ENCODE results near the gene NRBF2. TPM values are rescaled to one million over a fixed set of nuclear protein-coding genes. Genes with fewer than 3 reads are reported as not detected.
"Not testable (repeated sequence)": the region's sequence is repeated elsewhere in the genome, so short reads cannot be mapped to it uniquely, and the experiment has no call there.

Gene NRBF2
- total RNA-seq = 26.7 and 27.8 TPM in 2 replicates

DNA sequence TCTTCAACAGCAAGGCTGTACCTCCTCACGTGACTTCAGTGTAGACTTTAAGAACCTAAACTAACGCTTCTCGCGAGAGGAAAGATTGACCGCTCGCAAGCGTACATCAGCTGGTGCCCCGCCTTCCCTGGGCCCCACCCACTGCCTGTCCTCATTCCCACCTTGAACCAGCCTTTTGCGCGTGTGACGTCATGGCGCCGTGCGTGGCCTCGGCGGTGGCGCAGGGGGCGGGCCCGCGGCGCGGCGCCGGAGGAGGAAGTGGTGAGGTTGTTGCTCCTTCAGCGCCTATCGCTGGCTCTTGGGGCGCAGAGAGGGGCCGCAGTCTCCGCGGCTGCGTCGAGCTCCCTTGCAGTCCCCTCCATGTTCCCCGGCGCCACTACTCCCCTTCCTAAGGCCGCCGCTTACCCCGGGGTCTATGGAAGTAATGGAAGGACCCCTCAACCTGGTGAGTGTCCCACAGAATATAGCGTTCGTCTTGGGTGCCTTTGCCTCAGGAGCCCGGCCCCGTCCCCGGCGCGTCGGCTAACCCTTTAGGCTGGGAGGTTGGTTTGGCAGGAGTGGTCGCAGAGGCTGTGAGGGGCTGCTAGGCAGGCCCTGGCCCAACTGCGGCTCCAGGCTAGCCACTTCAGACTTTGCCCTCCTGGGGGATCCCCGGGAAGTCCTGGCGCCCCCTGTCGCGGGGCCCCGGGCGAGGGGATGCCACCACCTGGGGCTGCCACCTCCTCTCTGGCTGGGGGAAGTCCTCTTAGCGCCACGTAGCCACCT lies at the start of gene NRBF2:
NRBF2 (plus strand) TSS at position 273 of the 765 bp plus-strand sequence; CDS start at position 416, 143 bp downstream.
- intact Hi-C loops (cut with micrococcal nuclease) = loop anchor here (1.0 to 10.0 kb wide), 22 partner anchors 25 to 1378 kb away; partner anchors contain the start of genes ADO, EGR2 and REEP3

DNA sequence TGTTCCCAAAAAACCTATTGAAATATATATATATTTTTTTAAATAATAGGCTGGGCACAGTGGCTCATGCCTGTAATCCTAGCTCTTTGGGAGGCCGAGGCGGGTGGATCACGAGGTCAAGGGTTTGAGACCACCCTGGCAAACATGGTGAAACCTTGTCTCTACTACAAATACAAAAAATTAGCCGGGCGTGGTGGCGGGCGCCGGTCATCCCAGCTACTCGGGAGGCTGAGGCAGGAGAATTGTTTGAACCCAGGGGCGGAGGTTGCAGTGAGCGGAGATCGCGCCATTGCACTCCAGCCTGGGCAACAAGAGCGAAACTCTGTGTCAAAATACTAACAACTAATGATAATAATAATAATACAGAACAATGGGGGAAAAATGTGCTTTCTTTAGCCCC lies 49.7 kb upstream of the NRBF2 start:
- intact Hi-C loops (cut with micrococcal nuclease) = loop anchor here (5.0 kb wide), 1 partner anchor 549 kb away; no protein-coding TSS in a partner anchor

DNA sequence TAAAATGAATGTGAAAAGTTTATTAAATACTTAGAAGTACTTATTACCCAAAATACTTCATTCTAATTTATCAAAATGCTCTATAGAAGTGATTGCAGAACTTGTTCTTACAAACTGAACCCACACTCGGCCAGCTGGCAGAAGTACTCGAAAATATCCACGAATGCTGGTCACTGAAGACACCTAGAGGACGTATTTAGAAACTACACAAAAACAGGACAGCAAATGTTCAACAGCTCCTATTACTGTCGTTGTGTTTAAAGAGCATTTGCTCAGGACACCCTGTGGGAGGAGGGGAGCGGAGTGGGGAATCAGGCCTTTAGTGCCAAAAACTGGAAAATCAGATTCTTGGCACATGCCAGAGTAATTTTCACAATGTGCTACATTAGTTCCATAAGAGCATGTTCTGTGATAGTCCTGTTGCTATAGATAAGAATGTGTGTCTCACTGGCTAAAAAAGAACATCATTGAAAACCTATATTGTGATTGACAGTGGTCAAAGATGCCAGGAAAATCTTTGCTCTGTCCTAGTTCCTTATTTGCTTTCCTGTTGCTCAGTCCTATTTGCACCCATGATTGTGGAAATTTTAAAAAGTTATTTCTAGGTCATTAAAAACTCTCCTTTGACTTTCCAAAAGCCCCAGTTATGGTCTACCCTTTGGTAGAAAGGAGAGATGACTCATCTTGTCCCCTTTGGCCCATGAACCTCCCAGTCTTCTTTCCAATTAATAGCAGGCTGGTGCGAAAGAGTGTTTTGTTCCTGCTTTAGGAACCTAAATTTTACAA lies 49.0 kb upstream of the NRBF2 start:
- intact Hi-C loops (cut with micrococcal nuclease) = loop anchor here (1.0 to 5.0 kb wide), 11 partner anchors 49 to 647 kb away; partner anchors contain the start of gene NRBF2

DNA sequence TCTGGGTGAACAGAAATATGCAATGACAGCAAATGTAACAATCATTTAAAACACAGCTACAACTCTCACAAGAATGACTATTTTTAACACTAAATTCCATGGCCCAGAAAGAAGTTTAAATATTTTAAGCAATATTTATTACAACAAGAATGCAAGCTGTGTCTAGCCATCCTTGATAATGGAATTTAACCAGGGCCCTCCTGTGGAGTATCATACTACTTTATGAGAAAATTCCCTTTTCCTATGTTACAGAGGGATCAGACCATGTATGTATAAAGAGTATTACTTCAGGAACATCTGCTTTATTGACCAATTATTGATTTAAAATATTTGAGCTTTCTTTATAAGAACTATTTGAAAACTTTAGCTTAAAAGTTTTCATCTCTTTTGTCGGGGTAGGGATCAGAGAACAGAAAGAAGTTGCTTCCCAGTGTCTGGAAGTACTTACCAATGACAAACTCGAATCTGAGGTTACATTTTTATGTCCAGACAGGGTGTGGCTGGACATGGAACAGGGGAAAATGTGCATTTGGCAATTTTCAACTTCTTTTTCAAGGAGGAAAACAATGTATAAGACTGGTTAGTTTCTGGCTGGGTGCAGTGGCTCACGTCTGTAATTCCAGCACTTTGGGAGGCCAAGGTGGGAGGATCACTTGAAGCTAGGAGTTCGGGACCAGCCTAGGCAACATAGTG lies 48.3 kb upstream of the NRBF2 start:
- intact Hi-C loops (cut with micrococcal nuclease) = loop anchor here (1.0 to 5.0 kb wide), 11 partner anchors 48 to 648 kb away; partner anchors contain the start of gene NRBF2

DNA sequence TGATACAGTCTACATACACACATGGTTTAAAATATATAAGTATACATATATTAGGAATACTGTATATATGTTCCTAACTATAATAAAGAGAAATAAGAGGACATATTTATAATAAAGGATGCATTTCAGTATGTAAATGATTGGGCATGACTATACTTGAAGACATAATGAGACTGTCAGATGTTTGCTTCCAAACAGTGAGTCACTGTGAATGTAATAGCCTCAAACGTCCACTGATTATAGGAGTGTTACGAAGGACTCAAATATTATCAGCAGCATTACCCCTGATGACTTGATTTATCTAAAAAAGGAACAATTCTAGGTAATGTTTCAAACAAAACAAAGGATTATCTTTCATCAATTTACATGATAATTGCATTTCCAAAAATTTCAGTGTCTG lies 39.9 kb upstream of the NRBF2 start:
- intact Hi-C loops (cut with micrococcal nuclease) = no loop called here

DNA sequence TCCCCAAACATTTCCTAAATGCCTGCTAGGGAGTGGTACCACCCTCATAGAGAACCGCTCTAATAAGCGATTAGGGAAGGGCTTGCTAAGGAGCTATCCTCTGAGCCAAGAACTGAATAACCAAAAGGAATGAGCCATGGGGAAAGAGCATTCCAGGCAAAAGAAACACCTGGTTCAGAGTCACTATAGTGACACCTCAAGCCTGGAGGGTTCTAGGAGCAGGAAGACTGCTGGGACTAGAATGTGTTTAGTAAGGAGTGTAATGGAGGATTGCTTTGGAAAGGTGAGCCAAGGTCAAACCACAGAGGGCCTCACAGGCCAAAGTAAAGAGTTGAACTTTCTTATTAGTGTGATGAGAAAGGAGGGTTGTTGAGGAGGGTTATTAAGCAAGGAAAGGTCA lies 38.7 kb upstream of the NRBF2 start:
- intact Hi-C loops (cut with micrococcal nuclease) = no loop called here

DNA sequence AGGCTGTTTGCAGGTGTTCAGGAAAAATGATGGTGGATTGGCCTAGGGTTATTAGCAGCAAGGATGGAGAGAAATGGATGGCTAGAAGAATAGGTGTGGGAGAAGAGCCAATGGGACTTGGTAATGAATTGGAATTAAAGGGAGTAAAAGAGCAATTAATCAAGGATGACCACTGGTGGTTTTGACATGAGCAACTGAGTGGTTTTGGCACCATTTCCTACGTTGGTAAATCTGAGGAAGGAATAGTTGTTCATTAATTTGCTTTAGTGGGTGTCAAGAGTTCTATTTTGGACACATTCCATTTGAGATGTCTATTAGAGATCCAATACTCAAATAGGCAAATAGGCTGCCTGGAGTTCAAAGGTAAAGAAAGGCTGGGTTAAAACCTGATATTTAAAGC lies 38.2 kb upstream of the NRBF2 start:
- intact Hi-C loops (cut with micrococcal nuclease) = no loop called here

DNA sequence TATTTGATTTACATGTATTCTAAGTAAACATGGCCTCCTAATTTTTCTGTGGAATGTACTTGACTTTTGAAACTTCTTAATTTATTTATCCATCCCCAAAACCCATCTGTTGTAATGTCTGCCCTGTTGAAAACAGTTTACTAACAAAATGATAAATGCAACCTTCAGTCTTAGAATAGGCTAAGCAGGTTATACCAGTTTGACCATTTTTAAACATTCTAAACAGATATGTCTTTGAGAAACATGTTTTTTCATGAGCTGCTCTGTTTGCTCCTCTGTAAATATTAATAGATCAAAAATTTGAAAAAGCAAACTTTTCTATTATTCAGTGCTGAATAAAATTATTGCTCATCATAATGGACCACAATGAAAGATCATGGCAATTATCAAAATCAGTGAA lies 33.4 kb upstream of the NRBF2 start:
- intact Hi-C loops (cut with micrococcal nuclease) = no loop called here

DNA sequence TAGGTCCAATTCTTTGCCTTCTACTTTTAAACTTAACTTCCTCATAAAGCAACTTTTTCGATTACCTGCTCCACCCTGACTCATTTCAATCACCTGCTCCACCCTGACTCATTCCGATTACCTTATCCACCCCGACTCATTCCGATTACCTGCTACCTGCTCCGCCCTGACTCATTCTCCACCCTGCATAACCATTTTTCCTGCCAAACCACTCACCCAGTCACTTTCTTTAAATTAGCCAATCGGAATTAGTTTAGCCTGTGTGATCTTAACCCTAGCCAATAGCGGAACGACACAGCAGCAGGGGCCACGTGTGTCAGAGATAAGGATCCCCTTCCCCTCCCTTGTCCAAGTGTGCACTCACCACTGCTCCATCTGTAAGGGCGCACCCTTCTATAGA lies 32.0 kb upstream of the NRBF2 start:
- intact Hi-C loops (cut with micrococcal nuclease) = not testable (repeated sequence)

DNA sequence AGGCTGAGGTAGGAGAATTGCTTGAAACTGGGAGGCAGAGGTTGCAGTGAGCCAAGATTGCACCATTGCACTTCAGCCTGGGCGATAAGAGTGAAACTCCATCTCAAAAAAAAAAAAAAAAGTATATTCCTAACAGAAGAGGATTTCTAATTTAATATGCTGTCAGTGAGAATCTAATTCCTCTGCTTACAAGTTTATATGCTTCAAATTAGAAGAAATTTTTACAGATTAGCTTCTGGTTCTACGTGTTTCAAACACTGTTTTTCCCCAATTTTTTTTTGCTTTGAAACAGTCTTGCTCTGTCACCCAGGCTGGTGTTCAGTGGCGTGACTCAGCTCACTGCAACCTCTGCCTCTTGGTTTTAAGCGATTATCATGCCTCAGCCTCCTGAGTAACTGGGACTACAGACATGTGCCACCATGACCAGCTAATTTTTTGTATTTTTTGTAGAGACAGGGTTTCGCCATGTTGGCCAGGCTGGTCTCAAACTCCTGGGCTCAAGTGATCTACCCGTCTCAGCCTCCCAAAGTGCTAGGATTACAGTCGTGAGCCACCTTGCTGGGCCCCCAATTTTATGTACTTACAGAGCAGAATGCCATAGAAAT lies 30.7 kb upstream of the NRBF2 start:
- intact Hi-C loops (cut with micrococcal nuclease) = not testable (repeated sequence)

DNA sequence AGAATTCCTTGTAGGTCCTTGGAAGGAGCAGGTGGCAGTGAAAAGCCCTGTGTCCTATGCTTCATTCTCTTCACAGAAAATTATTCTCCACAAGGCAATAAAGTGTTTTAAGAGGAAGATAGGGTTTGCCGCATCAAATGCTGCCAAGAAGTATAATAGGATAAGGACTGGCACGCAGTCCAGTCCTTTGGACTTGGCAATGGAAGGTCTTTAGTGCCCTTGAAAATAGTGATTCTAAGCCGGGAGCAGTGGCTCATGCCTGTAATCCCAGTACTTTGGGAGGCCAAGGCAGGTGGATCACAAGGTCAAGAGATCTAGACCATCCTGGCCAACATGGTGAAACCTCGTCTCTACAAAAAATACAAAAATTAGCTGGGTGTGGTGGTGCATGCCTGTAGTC lies 29.9 kb upstream of the NRBF2 start:
- intact Hi-C loops (cut with micrococcal nuclease) = not testable (repeated sequence)

DNA sequence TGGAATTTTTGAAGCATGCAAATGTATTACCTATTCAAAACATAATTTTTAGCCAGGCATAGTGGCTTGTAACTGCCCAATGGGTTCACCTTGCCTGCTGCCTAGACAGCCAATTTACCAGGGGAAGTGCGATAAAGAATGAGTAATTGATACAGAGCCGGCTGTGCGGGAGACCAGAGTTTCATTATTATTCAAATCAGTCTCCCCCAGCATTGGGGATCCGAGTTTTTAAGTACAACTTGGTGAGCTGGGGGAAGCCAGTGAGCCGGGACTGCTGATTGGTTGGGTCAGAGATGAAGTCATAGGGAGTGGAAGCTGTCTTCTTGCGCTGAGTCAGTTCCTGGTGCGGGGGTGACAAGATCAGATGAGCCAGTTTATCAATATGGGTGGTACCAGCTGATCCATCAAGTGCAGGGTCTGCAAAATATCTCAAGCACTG lies 29.1 kb upstream of the NRBF2 start:
- intact Hi-C loops (cut with micrococcal nuclease) = no loop called here

DNA sequence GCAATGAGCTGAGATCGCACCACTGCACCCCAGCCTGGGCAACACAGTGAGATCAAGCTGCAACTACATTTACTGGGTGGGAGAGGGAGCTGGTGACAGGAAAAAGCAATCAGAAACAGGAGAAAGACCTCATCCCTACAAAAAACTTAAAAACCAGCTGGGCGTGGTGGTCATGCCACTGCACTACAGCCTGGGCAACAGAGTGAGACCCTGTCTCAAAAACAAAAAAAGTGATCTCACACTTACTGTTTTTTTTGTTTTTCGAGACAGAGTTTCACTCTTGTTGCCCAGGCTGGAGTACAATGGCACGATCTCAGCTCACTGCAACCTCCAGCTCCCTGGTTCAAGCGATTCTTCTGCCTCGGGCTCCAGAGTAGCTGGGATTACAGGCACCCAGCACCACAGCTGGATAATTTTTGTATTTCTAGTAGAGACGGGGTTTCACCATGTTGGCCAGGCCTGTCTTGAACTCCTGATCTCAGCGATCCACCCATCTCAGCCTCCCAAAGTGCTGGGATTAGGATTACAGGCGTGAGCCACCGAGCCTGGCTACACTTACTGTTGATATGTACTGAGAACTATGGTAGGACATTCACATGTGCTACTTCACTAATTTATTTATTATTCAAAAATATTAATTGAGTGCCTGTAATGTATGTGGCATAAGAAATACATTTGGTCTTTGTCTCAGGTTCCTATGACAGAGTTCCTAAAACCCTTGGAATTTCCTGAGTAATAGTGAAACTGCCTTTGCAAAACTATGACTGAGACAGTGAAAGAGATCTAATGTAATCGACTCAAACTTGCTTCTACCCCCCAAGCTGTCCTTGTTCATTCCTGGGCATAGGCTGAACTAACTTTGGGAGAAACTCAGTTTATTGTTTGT lies 27.7 kb upstream of the NRBF2 start:
- intact Hi-C loops (cut with micrococcal nuclease) = no loop called here

DNA sequence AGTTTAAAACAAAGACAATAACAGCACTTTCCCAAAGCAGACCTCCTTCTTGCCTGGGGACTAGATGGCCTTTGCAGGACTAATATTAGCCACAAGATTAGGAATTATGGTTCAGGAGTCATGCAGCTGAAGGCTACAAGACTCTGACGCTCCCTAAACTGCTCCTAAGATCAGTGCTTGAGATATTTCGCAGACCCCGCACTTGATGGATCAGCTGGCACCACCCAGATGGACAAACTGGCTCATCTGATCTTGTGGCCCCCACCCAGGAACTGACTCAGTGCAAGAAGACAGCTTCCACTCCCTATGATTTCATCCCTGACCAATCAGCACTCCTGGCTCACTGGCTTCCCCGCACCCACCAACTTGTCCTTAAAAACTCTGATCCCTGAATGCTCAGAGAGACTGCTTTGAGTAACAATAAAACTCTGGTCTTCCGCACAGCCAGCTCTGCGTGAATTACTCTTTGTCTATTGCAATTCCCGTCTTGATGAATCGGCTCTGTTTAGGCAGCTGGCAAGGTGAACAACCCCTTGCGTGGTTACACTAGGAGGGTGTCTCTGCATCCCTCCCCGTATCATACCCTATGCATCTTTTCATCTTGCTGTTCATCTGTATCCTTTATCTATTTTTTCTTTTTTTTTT lies 26.9 kb upstream of the NRBF2 start:
- intact Hi-C loops (cut with micrococcal nuclease) = no loop called here

DNA sequence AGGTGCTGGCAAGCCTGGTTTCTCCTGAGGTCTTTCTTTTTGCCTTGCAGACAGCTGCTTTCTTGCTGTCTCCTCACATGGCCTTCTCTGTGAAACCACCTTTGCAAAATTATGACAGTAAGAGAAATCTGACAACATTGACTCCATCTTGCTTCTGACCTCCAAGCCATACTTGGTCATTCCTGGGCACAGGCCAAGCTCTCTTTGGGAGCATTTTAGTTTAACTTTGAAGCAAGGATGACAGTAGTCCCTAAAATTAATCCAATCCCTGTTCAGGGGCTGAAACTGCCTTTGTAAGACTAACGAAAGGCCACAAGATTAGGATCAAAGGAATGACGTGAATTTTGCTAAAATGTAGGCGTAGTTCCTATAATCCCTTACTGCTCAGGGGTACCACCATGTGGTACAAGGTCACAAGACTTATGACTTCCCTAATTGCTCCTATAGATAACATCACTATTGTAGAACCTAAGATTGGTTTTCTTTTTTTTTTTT lies 25.1 kb upstream of the NRBF2 start:
- intact Hi-C loops (cut with micrococcal nuclease) = no loop called here

DNA sequence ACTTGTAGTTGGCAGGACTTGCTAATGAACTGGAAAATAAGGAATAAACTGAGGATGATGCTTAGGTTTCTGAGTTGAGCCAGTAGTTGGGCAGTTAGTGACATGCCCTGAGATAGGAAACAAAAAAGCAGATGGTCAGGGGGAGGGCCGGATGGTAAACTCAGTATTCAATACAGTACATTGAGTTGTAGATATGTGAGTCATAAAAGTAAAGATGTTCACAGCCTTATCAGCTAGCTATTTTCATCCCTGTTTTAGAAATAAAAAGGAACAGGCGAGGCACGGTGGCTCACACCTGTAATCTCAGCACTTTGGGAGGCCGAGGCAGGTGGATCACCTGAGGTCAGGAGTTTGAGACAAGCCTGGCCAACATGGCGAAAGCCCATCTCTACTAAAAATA lies 22.2 kb upstream of the NRBF2 start:
- intact Hi-C loops (cut with micrococcal nuclease) = no loop called here

DNA sequence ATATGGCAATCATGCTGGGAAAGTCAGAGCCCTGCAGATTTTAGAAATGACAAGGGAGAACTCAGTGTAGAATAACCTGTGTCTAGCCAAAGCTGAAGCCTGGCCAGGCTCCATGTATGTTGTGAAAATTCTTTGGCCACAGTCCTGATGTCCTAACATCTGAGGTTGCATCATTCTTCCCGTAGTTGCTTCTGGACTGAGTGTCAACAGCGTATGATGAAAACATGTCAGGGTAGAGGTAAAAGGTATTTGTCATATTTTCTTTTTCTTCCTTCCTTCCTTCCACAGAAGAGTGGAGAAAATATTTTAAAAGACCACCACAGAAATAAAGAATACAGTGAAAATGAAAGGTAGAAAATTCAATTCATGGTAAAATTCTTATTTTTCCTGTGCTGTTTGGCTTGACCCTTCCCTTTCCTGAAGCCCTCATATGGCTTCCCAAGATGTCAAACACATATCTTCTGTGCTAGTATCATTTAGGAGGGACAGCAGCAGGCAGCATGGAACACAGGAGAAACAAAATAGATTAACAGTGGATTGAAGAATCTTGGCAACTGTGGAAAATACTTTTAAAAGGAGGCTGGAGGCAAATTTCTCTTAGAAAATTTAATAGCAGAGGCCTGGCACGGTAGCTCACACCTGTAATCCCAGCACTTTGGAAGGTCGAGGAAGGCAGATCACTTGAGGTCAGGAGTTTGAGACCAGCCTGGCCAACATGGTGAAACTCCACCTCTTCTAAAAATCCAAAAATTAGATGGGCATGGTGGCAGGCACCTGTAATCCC lies 18.9 kb upstream of the NRBF2 start:
- intact Hi-C loops (cut with micrococcal nuclease) = no loop called here

DNA sequence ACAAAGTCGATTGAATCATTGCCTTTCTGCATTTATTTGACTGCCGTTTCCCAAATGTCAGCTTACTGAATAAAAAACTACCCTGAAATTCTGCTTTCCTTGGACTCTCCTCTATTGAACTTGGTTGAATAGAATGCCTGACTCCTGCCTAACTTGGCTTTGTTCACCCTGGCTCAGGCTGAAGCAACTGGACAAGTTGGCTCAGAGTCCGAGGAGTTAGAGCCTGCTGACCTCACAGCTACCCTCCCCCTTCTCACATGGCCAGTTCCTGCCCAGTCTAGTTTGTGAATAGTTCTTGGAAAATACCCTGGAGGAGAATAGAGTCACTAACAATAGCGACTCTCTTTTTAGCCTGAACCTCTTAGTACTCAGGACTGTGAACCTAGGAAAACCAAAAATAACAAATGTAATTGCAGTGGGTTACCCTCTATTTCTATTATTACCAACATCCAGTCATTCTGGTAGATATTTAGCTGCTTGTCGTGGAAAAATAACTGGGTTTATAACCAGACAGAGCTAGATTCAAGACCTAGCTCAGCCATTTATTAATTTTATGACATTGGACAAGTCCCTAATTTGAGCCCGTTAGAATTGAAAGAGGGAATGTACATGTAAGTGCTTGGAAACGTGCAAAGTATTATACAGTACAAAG lies 17.3 kb upstream of the NRBF2 start:
- intact Hi-C loops (cut with micrococcal nuclease) = no loop called here

Data from T-helper 1 cell treated with Interleukin-12 subunit alpha and Interleukin-12 subunit beta and Interleukin-4 antibody, amounts not matched to agents 30 ng/mL and 1 ng/mL, for 36 hours (primary cell).